ENCODE results near the gene ARRDC4. TPM values are rescaled to one million over a fixed set of nuclear protein-coding genes. Genes with fewer than 3 reads are reported as not detected.

ARRDC4 gene
- total RNA-seq, 3 donors from 2014 or later = 49.6 to 164 (median 51.5) TPM

GRCh38 chr15:97955529-97955928, 5.0 kb upstream of the ARRDC4 start:
- no peaks in the 10 kb centered on the region for H3K36me3 ChIP-seq (ENCODE audit: low read depth)
- ATAC-seq = no peak
- intact Hi-C loops (cut with DNase I, micrococcal nuclease) = no loop called here
- DNase-seq = no peak
- no peaks in the 10 kb centered on the region for H3K9me3 ChIP-seq
- H3K4me3 ChIP-seq = no peak overlapping the region
- H3K4me1 ChIP-seq (ENCODE audit: low read depth) = peaks cover 16% of the 10 kb centered on the region
- TF ChIP-seq CTCF (IDR thresholded peaks at IDR 0.05) = no peak

- H3K36me3 ChIP-seq (ENCODE audit: low read depth) = no peaks in the 10 kb centered on the region
- peak in 1 of 3 donors; percentile 41 for DNase-seq
- peak; percentile 1 for ATAC-seq
- H3K4me3 ChIP-seq = no peak overlapping the region
- no peaks in the 10 kb centered on the region for H3K9me3 ChIP-seq
- intact Hi-C loops (cut with DNase I, micrococcal nuclease) = no loop called here
- peaks cover 32% of the 10 kb centered on the region for H3K4me1 ChIP-seq (ENCODE audit: low read depth)
- no peak for TF ChIP-seq CTCF (IDR thresholded peaks at IDR 0.05)
These were observed 659 bp upstream of the ARRDC4 start for GRCh38 chr15:97959724-97960363.

- ATAC-seq = peak; percentile 25
- peaks cover 35% of the 10 kb centered on the region for H3K4me1 ChIP-seq (ENCODE audit: low read depth)
- peak overlapping the region; percentile 81 for H3K4me3 ChIP-seq
- DNase-seq = peak; percentile 65 to 80 (median 80)
- H3K9me3 ChIP-seq = no peaks in the 10 kb centered on the region
- no peak for TF ChIP-seq CTCF (IDR thresholded peaks at IDR 0.05)
- intact Hi-C loops (cut with DNase I, micrococcal nuclease) = no loop called here
- H3K36me3 ChIP-seq (ENCODE audit: low read depth) = no peaks in the 10 kb centered on the region
These were observed 808 bp downstream of the ARRDC4 start for GRCh38 chr15:97961067-97961954.

GRCh38 chr15:97962263-97962662, 1.8 kb downstream of the ARRDC4 start:
- intact Hi-C loops (cut with DNase I, micrococcal nuclease) = no loop called here
- no peaks in the 10 kb centered on the region for H3K9me3 ChIP-seq
- no peak for TF ChIP-seq CTCF (IDR thresholded peaks at IDR 0.05)
- no peak for DNase-seq
- H3K4me1 ChIP-seq (ENCODE audit: low read depth) = peaks cover 35% of the 10 kb centered on the region
- H3K36me3 ChIP-seq (ENCODE audit: low read depth) = no peaks in the 10 kb centered on the region
- H3K4me3 ChIP-seq = no peak overlapping the region
- no peak for ATAC-seq

GRCh38 chr15:97963779-97964178, 3.3 kb downstream of the ARRDC4 start:
- ATAC-seq (no peak), DNase-seq (peak in 1 of 3 donors; percentile 17)
- Histone ChIP-seq H3K36me3 (ENCODE audit: low read depth) (peaks cover 4% of the 10 kb centered on the region), H3K4me1 (ENCODE audit: low read depth) (peaks cover 35% of the 10 kb centered on the region), H3K4me3 (no peak overlapping the region), H3K9me3 (no peaks in the 10 kb centered on the region)
- TF ChIP-seq CTCF (IDR thresholded peaks at IDR 0.05) = no peak
- intact Hi-C loops (cut with DNase I, micrococcal nuclease) = no loop called here
